ENCODE data around the gene ZFAND2A. TPM values are rescaled to one million over a fixed set of nuclear protein-coding genes. Genes with fewer than 3 reads are reported as not detected.

Gene ZFAND2A
- total RNA-seq, 1 experiment from 2014 or later: 13.7 TPM

GRCh38 chr7:1104516-1105179, 55.3 kb downstream of the ZFAND2A start:
- H3K4me3 Mint-ChIP-seq: no peak overlapping the region
- H2BK15ac ChIP-seq (ENCODE audit: low read depth, low read length): no peak overlapping the region
- H4K5ac ChIP-seq (ENCODE audit: insufficient read length, low read depth, low read length): no peak overlapping the region
- no peak overlapping the region for H3K56ac ChIP-seq (ENCODE audit: insufficient read length, low read depth, low read length)
- H2BK12ac ChIP-seq (ENCODE audit: insufficient read length, low read depth, low read length): no peak overlapping the region
- H3K4me1 Mint-ChIP-seq: no peaks in the 10 kb centered on the region
- no peak overlapping the region for H3K27ac ChIP-seq (ENCODE audit: insufficient read length, low read depth, low read length)
- H2BK5ac ChIP-seq (ENCODE audit: insufficient read length, low read length): no peak overlapping the region
- no peaks in the 10 kb centered on the region for H4K20me1 ChIP-seq (ENCODE audit: control insufficient read depth, insufficient read depth, insufficient read length)
- peaks cover 0 to under 1% (median 0%) of the 10 kb centered on the region in 3 experiments; a peak in 2 of 7 replicates for H3K36me3 Mint-ChIP-seq (ENCODE audit: insufficient read depth in 1 of 3, low read depth in 3 of 3)
- no peak overlapping the region for H3K18ac ChIP-seq (ENCODE audit: insufficient read length, low read depth, low read length)
- no peak overlapping the region for H3K23ac ChIP-seq (ENCODE audit: insufficient read length, low read depth, low read length)
- H2BK120ac ChIP-seq (ENCODE audit: low read depth, low read length, poor library complexity, severe bottlenecking): no peak overlapping the region
- H2BK20ac ChIP-seq (ENCODE audit: low read depth, low read length, poor library complexity, severe bottlenecking): no peak overlapping the region
- H3K14ac ChIP-seq (ENCODE audit: insufficient read depth, low read length): no peak overlapping the region
- no peaks in the 10 kb centered on the region for H3K27me3 ChIP-seq (ENCODE audit: insufficient read depth, low read length)
- no peak overlapping the region for H4K91ac ChIP-seq (ENCODE audit: insufficient read length, low read depth, low read length)
- H3T11ph ChIP-seq (ENCODE audit: low read length): no peak overlapping the region
- H2AK5ac ChIP-seq (ENCODE audit: insufficient read length, low read length): no peak overlapping the region
- H3K23me2 ChIP-seq (ENCODE audit: insufficient read length, low read depth, low read length, poor library complexity, severe bottlenecking): no peaks in the 10 kb centered on the region
- no peak overlapping the region for H3K9ac ChIP-seq (ENCODE audit: extremely low read depth, insufficient read length, low read length)
- H3K79me2 ChIP-seq (ENCODE audit: insufficient read depth, low read length): peaks cover 1% of the 10 kb centered on the region; the same call in 1 of the 2 replicates
- peaks cover 5% of the 10 kb centered on the region for H3K79me1 ChIP-seq (ENCODE audit: insufficient read depth, low read depth, low read length, poor library complexity, severe bottlenecking)
- TF ChIP-seq CTCF (conservative IDR thresholded peaks at IDR 0.05): no peak
- no peak for DNase-seq
- no peaks in the 10 kb centered on the region for H3K27me3 Mint-ChIP-seq (ENCODE audit: low read depth)
- no peak overlapping the region for H3K4me2 ChIP-seq (ENCODE audit: insufficient read depth, insufficient read length, low read length)
- no peak overlapping the region for H3K27ac Mint-ChIP-seq
- H4K8ac ChIP-seq (replicated peaks; ENCODE audit: insufficient read length, low read depth, low read length): no peak overlapping the region
- WGBS (ENCODE audit: extremely low coverage, insufficient read length, low lambda C conversion rate): no CpG with 5 or more reads among the region's 13 CpGs
- H3K9me3 ChIP-seq (ENCODE audit: control insufficient read depth, low read depth, low read length): no peaks in the 10 kb centered on the region
- no peak overlapping the region for H2AFZ ChIP-seq (ENCODE audit: low read length)
- H3K4ac ChIP-seq (ENCODE audit: low read depth, low read length): no peak overlapping the region
- H3K9me3 Mint-ChIP-seq: no peaks in the 10 kb centered on the region
- H3K4me1 ChIP-seq (ENCODE audit: insufficient read depth, low read length): no peaks in the 10 kb centered on the region

Measured in H9 (cell line).